Astrocyte (in vitro differentiated cells and primary cell): ENCODE data around the gene KYNU.

Source experiments
- EZH2 ChIP-seq: IDR thresholded peaks from 2 replicates; pipeline ENCODE4 v1.6.1; 2012; ENCODE audit warnings: mild to moderate bottlenecking, low read length, inconsistent platforms; ENCODE audit not compliant: insufficient read depth
- TF ChIP-seq, protein P1 (sequence below): IDR thresholded peaks from 2 replicates; pipeline ENCODE4 v1.5.1; 2011; ENCODE audit warnings: low read depth, mild to moderate bottlenecking, inconsistent platforms, low read length, moderate library complexity; ENCODE audit not compliant: insufficient read depth

DNA sequence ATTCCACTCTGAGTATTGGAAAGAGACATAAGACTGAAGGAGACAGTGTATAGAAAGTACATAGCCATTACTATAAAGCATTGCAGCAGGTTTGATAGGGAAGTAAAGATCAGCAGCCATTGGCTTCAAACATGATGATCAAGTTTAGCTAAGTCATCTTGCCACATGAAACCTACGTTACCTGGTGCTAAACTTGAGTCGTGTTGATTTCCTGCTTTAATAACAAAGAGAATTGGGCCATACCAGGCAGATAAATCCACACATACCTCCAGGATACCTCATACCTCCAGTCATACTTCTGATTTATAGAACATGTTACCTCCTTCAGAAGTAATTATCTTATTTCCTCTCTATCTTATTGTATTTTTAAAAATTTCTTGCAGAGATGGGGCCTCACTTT is 10.3 kb upstream of the KYNU start:
- TF ChIP-seq, protein P1, sequence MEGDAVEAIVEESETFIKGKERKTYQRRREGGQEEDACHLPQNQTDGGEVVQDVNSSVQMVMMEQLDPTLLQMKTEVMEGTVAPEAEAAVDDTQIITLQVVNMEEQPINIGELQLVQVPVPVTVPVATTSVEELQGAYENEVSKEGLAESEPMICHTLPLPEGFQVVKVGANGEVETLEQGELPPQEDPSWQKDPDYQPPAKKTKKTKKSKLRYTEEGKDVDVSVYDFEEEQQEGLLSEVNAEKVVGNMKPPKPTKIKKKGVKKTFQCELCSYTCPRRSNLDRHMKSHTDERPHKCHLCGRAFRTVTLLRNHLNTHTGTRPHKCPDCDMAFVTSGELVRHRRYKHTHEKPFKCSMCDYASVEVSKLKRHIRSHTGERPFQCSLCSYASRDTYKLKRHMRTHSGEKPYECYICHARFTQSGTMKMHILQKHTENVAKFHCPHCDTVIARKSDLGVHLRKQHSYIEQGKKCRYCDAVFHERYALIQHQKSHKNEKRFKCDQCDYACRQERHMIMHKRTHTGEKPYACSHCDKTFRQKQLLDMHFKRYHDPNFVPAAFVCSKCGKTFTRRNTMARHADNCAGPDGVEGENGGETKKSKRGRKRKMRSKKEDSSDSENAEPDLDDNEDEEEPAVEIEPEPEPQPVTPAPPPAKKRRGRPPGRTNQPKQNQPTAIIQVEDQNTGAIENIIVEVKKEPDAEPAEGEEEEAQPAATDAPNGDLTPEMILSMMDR = no peak
- TF ChIP-seq EZH2 = no peak
